Measurements from ENCODE around the gene EBLN2.

EBLN2 gene

GRCh38 chr3:73026111-73026759 lies 35.2 kb upstream of the EBLN2 start:
- Histone ChIP-seq H3K4me1 (ENCODE audit: control insufficient read depth in 1 of 2, insufficient read depth in 1 of 2, low read depth in 1 of 2, low read length in 1 of 2) (peaks cover 10% of the 10 kb centered on the region in 2 experiments), H3K27ac (no peak overlapping the region), H3K36me3 (peaks cover 8% of the 10 kb centered on the region), H3K9me3 (no peaks in the 10 kb centered on the region), H3K4me3 (ENCODE audit: low read depth in 1 of 2, low read length in 1 of 2) (no peak overlapping the region), H3K27me3 (no peaks in the 10 kb centered on the region)
- no peak for TF ChIP-seq CTCF (IDR thresholded peaks at IDR 0.05)

GRCh38 chr3:73026760-73027113 lies 34.7 kb upstream of the EBLN2 start:
- H3K27ac ChIP-seq = no peak overlapping the region
- no peak overlapping the region for H3K4me3 ChIP-seq (ENCODE audit: low read depth in 1 of 2, low read length in 1 of 2)
- peaks cover 10% of the 10 kb centered on the region in 2 experiments for H3K4me1 ChIP-seq (ENCODE audit: control insufficient read depth in 1 of 2, insufficient read depth in 1 of 2, low read depth in 1 of 2, low read length in 1 of 2)
- H3K9me3 ChIP-seq = no peaks in the 10 kb centered on the region
- peaks cover 8% of the 10 kb centered on the region for H3K36me3 ChIP-seq
- no peak for TF ChIP-seq CTCF (IDR thresholded peaks at IDR 0.05)
- no peaks in the 10 kb centered on the region for H3K27me3 ChIP-seq

GRCh38 chr3:73028803-73029202 lies 32.7 kb upstream of the EBLN2 start:
- Histone ChIP-seq H3K27ac (peak overlapping the region; percentile 58), H3K4me1 (ENCODE audit: control insufficient read depth in 1 of 2, insufficient read depth in 1 of 2, low read depth in 1 of 2, low read length in 1 of 2) (peaks cover 10% of the 10 kb centered on the region in 2 experiments), H3K27me3 (no peaks in the 10 kb centered on the region), H3K4me3 (ENCODE audit: low read depth in 1 of 2, low read length in 1 of 2) (no peak overlapping the region), H3K36me3 (peaks cover 3% of the 10 kb centered on the region), H3K9me3 (no peaks in the 10 kb centered on the region)
- TF ChIP-seq CTCF (IDR thresholded peaks at IDR 0.05) = no peak

- peaks cover 10 to 14% of the 10 kb centered on the region in 2 experiments for H3K4me1 ChIP-seq (ENCODE audit: control insufficient read depth in 1 of 2, insufficient read depth in 1 of 2, low read depth in 1 of 2, low read length in 1 of 2)
- peaks cover 3% of the 10 kb centered on the region for H3K36me3 ChIP-seq
- no peak overlapping the region for H3K4me3 ChIP-seq (ENCODE audit: low read depth in 1 of 2, low read length in 1 of 2)
- H3K9me3 ChIP-seq = no peaks in the 10 kb centered on the region
- peak overlapping the region; percentile 58 for H3K27ac ChIP-seq
- no peaks in the 10 kb centered on the region for H3K27me3 ChIP-seq
- no peak for TF ChIP-seq CTCF (IDR thresholded peaks at IDR 0.05)
These were observed 32.1 kb upstream of the EBLN2 start for GRCh38 chr3:73029321-73029796.

GRCh38 chr3:73030073-73030597 lies 31.3 kb upstream of the EBLN2 start:
- no peaks in the 10 kb centered on the region for H3K9me3 ChIP-seq
- H3K4me3 ChIP-seq (ENCODE audit: low read depth in 1 of 2, low read length in 1 of 2) = no peak overlapping the region
- peaks cover 12 to 22% of the 10 kb centered on the region in 2 experiments for H3K4me1 ChIP-seq (ENCODE audit: control insufficient read depth in 1 of 2, insufficient read depth in 1 of 2, low read depth in 1 of 2, low read length in 1 of 2)
- H3K27me3 ChIP-seq = no peaks in the 10 kb centered on the region
- no peak for TF ChIP-seq CTCF (IDR thresholded peaks at IDR 0.05)
- peaks cover 3% of the 10 kb centered on the region for H3K36me3 ChIP-seq
- H3K27ac ChIP-seq = no peak overlapping the region
